Measurements from ENCODE around the gene SLC43A2.

DNA sequence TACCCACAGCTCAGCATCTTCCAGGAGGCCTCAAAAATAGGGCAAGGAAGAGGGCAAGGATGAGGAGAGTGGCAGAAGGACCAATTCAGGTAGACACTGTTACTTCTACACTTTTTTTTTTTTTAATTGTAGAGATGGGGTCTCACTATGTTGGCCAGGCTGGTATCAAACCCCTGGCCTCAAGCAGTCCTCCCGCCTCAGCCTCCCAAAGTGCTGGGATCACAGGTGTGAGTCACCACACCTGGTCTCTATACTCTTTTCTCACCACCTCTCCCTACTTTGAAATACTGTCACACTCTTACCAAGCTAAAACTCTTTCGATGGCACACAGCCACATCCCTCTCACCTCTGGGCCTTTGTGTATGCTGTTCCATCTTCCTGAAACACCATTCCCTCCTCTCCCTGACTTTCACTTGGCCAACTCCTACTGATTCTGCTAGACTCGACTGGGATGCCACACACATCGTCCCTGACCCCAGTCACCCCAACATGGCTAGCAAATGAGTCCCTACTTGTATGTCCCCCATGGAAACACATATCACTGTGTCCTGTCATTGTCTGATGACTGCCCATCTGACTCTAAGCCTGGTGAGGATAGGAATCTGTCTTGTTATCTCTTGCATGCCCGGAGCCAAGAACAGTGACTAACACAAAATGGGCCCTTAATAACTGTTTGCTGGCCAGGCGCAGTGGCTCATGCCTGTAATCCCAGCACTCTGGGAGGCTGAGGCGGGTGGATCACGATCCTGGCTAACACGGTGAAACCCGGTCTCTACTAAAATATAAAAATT is 7.2 kb upstream of the SLC43A2 start:
- no peak for TF ChIP-seq POLR2A (IDR thresholded peaks at IDR 0.05)
- TF ChIP-seq, protein P1, sequence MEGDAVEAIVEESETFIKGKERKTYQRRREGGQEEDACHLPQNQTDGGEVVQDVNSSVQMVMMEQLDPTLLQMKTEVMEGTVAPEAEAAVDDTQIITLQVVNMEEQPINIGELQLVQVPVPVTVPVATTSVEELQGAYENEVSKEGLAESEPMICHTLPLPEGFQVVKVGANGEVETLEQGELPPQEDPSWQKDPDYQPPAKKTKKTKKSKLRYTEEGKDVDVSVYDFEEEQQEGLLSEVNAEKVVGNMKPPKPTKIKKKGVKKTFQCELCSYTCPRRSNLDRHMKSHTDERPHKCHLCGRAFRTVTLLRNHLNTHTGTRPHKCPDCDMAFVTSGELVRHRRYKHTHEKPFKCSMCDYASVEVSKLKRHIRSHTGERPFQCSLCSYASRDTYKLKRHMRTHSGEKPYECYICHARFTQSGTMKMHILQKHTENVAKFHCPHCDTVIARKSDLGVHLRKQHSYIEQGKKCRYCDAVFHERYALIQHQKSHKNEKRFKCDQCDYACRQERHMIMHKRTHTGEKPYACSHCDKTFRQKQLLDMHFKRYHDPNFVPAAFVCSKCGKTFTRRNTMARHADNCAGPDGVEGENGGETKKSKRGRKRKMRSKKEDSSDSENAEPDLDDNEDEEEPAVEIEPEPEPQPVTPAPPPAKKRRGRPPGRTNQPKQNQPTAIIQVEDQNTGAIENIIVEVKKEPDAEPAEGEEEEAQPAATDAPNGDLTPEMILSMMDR (IDR thresholded peaks at IDR 0.05): no peak

Data from right lobe of liver (tissue), 4 donors.